Subcutaneous adipose tissue (tissue), 4 donors: ENCODE results near the gene ALPL. TPM values are rescaled to one million over a fixed set of nuclear protein-coding genes. Genes with fewer than 3 reads are reported as not detected.

ENCODE experiments used
- CTCF ChIP-seq: fragments of 450-650 bp; IDR thresholded peaks from one replicate; pipeline ENCODE4 v1.5.1; 2016; ENCODE audit warnings: low read depth, mild to moderate bottlenecking, control low read depth, antibody characterized with exemption, moderate library complexity
- total RNA-seq, 4 donors: library from RNA; depleted of rRNA; stranded (reverse); fragments of >200 nt; gene quantifications; one replicate each; pipeline ENCODE4 v1.1.0, GENCODE V29; 2016

Gene ALPL
- total RNA-seq, 4 donors from 2014 or later, result 2.6 to 17.7 (median 9.5) TPM

- no peak for TF ChIP-seq CTCF
Measured at GRCh38 chr1:21510885-21511578, 1.8 kb downstream of the ALPL start.

GRCh38 chr1:21511579-21512522 is 2.6 kb downstream of the ALPL start:
- no peak for TF ChIP-seq CTCF

- no peak for TF ChIP-seq CTCF
Measured at GRCh38 chr1:21514245-21514644, 5.0 kb downstream of the ALPL start.

GRCh38 chr1:21517161-21517589 is 8.0 kb downstream of the ALPL start:
- no peak for TF ChIP-seq CTCF

- no peak for TF ChIP-seq CTCF
Measured at GRCh38 chr1:21517660-21518480, 8.6 kb downstream of the ALPL start.

DNA sequence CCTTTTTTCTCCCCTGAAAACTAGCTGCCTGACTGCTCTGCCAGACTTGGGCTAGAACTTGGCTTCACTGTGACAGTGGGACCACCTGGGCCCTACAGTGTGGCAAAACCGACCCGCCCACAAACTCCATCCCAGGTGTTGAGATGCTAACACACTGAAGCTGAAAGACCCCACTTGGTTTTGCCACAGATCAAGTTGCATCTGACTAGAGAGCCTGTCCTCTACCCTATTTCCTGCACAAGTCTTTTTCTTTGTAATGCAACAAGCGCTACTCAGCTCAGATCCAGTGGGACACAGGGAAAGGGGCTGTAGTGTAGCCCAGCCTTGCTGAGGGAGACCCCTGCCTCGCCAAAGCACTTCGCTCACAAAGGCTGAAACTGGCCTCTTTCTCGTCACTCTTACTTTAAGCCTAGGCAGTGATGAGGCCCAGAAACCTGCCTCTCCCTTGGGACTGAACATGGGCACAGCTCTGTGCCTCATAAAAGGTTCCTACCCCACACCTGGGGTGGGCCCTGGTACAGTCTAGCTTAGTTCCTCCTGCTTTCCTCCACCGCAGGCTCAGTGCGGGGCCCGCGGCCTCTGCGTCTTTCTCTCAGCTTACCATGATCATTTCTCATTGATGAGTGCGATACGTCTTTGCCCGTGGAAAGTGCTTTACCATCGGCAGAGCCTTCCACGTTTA is 9.7 kb downstream of the ALPL start:
- no peak for TF ChIP-seq CTCF
